Anterior cingulate cortex (tissue), 58 donors: ENCODE measurements around the gene CCR3.
A peak's percentile ranks its signal among the peaks of the same experiment; 100 is the strongest.
"Not testable (repeated sequence)": the region's sequence is repeated elsewhere in the genome, so short reads cannot be mapped to it uniquely, and the experiment has no call there.

Experiments
- DNase-seq, 58 donors: peaks; one replicate each; lab custom pipeline; 2025; lab: John Stamatoyannopoulos, UW

CCR3 gene

DNA sequence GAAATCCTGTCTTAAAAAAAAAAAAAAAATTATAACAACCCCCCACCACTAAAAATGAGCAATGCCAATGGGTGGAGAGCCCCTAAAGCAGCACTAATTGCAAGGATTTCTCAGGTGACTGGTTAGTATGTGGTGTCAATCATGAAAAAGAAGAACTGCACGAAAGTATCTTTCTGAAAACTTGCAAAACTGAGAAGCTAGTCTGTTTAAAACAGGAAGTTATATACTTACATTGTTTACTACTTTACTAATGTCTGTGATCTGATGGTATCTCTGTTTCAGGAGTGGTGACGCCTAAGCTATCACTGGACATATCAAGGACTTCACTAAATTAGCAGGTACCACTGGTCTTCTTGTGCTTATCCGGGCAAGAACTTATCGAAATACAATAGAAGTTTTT is at the start of gene CCR3:
Gene CCR3, plus strand, starts transcription at position 341 of the 400 bp plus-strand sequence. CDS start 22,699 bp downstream, outside the sequence.
- no peak for DNase-seq

GRCh38 chr3:46192939-46193338 is 49.3 kb upstream of the CCR3 start:
- DNase-seq = no peak

DNA sequence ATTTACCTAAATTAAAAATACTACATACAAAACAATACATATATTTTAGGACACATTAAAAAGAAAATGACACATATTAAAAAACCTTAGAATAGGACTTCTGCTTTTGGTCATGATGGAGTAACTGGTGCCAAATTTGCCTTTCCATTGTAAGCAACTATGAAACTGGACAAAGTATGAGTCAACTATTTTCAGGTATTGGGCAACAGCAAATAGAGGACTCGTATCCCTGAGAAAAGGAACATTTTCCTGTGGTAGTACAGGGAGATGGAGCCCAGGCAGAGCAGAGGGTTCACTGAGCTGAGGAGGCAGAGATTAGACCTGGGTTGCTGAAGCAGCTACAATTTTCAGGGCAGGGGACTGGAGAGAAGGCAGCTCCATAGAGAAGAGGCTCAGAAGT is 48.8 kb upstream of the CCR3 start:
- DNase-seq = no peak

DNA sequence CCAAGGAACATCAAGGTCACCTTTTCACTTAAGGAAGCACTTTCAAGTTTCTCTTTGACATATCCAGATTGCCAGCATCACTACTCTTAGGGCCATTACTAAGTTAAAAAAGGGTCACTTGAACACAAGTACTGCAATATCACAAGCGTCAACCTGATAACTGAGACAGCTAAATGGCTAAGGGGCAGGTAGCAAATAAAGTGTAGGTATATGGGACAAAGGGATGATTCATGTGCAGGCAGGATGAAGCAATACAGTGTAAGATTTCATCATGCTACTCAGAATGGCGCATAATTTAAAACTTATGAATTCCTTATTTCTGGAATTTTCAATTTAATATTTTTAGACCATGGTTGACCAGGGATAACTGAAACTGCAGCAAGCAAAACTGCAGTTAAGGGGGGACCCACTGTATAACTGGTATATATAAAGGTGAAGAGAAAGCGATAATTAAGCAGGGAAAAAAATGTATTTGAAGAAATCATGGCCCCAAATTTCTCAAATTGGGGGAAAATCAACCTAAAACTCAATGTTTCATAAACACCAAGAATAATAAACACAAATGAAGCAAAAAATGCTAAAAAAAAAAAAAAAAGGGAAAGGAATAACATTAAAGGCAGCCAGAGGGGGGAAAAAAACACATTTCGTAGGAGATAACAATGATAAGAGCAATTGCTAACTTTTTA is 47.2 kb upstream of the CCR3 start:
- no peak for DNase-seq

DNA sequence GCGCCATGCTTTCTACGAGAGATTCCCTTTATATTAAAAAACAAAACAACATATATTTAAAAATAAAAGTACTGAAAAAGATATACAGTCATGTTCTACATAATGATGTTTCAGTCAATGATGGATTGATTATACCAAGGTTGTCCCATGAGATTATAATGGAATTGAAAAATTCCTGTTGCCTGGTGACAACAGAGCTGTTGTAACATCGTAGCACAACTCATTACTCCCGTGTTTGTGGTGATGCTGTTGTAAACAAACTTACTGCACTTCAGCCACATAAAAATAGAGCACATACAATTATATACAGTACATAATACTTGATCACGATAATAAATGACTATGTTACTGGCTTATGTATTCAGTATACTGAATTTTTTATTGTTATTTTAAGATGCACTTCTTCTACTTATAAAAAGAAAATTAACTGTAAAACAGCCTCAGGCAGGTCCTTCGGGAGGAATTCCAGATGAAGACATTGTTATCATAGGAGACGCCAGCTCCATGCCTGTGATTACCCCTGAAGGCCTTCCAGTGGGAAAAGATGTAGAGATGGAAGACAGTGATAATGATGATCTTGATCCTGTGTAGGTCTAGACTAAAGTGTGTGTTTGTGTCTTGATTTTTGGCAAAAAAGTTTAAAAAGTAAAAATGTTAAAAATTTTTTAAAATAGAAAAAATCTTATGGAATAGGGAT is 45.9 kb upstream of the CCR3 start:
- DNase-seq = no peak

DNA sequence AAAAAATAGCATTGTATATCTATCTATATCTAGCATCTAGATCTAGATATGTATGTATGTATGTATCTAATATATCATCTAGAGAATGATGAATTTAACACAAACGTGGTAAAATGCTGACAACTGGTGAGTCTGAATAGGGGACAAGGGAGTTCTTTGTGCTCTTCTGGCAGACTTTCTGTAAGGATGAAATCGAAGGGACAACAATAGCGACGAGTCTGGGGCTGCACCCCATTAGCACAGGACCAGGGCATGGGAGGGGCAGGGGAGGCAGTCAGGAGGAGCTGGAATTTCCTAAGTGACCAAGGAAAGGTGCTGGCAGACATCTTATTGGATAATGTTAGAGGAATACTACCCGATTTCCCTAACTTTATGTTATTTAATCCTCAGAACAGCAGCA is 42.0 kb upstream of the CCR3 start:
- DNase-seq = peak in 2 of 58 donors; percentile 3 to 13

DNA sequence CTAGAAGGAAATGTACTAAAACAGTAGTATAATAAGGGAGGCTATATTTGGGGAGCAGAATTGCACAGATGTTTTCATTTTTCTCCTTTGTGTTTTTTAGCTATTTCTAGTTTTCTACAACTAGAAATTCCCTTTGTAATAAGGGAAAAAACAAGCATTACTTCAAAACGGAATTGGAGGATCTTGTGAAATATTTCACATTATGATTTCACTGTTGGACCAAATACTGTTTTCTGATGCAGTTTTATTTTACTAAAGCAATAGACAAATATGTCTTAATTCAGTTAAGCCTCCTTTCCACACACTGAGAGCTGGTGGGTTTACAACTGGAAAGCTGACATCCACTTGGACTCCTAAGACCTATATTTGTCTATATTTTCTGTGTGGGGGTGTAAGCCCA is 41.5 kb upstream of the CCR3 start:
- DNase-seq = no peak

DNA sequence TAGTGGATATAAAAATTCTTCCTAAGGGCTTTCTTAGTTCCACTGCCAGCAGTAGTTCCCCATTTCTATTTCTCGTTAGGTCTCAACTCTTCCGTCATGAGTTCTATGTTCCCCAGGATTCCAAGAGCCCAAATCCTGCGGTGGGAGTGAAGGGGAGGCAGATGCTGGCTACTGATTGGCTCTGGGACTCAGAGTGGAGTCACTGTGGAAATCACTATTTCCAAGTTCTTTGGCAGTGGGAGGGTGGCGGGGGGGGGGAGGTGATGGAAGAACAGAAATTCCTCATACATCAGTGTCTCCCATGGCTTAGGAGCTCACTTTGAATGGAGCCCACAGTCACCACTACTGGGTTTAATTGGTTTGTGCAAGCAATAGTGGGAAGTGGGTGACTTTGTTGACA is 39.7 kb upstream of the CCR3 start:
- no peak for DNase-seq

GRCh38 chr3:46203681-46204080 is 38.6 kb upstream of the CCR3 start:
- DNase-seq = no peak

DNA sequence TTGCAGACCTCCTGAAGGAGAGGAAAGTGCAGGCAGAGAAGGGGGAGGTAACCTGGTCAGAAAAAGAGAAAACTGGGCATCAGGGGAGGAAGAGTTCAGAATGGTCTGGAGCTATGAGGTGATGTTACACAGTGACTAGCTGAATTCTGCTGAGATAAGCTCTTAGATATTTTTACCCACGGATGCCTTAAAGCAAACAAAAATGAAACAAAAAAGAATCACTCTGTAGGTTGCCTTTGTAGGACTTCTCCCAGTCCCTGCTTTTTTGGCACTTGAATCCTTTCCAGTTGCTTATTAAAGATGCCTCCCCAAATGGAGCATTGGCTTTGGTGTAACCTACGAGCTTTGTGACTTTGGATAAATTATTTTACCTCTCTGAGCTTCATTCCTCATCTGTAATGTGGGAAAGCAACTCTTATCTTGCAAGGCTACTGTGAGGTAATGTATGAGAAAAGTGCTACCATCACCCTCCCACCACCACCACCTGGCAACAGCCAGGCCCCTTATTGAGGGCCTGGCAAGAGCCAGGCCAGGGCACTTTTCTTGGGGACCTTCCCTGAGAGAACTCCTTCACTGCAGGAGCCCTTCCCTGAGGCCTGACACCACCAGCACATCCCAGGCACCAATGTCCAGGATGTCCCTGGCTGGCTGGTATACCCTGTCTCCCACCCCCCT is 36.8 kb upstream of the CCR3 start:
- no peak for DNase-seq

GRCh38 chr3:46206282-46207015 is 35.8 kb upstream of the CCR3 start:
- DNase-seq = peak in 1 of 58 donors; percentile 17

DNA sequence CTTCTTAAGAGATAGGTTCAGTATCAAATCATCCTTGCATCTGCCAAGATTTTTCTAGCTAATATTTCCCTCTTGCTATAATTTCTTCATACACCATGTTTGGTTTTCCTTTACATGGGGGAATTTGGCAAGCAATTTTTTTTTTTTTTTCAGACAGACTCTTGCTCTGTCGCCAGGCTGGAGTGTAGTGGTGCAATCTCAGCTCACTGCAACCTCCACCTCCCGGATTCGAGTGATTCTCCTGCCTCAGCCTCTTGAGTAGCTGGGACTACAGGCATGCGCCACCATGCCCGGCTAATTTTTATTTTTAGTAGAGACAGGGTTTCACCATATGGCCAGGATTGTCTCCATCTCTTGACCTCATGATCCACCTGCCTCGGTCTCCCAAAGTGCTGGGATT is 34.7 kb upstream of the CCR3 start:
- DNase-seq = not testable (repeated sequence)

DNA sequence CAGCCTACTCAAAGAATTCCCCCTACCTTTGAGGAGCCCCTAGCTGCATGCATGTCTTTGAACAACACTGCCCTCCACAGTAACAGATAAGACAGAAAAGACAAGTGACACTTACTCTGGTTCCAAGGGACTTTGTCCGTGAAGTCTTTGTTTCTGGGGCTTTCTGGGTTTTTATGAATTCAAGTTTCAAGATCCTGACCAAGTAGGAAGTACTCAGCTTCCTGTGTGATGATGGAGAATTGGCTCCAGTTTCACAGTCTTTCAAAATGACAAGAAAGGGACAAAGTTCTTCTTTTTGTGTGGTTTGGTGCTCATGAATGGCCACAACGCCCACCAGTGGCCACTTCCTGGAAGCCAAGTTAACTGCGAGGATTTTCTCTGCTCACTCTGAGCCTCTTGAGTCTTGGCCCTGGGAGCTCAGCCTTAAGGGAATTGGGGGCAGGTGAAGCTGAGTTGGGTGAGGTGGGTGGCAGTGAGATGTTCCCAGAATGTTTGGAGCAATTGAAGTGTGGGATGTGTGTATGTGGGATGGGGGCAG is 34.0 kb upstream of the CCR3 start, which contains the start of gene CCR1:
Gene CCR1, minus strand, starts transcription at position 147 of the 538 bp plus-strand sequence. CDS start 4,000 bp downstream, outside the sequence.
- peak in 23 of 58 donors; percentile 3 to 72 (median 21) for DNase-seq

DNA sequence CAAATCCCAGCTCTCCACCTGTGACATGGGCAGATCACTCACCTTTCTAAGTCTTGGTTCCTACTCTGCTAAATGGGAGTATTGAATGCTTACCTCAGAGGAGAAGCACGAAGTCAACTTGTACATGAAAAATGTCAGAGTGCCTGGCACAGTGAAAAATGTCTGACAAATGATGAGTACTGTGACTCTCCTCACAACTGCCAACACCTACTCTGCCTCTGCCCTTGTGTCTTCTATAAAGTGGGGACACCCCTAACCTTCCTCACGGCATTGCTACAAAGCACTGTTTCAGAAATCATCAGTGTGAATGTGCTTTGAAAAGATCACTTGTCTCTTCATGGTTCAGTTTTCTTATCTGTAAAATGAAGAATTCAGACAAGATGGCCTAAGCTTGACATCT is 33.2 kb upstream of the CCR3 start:
- DNase-seq = no peak

DNA sequence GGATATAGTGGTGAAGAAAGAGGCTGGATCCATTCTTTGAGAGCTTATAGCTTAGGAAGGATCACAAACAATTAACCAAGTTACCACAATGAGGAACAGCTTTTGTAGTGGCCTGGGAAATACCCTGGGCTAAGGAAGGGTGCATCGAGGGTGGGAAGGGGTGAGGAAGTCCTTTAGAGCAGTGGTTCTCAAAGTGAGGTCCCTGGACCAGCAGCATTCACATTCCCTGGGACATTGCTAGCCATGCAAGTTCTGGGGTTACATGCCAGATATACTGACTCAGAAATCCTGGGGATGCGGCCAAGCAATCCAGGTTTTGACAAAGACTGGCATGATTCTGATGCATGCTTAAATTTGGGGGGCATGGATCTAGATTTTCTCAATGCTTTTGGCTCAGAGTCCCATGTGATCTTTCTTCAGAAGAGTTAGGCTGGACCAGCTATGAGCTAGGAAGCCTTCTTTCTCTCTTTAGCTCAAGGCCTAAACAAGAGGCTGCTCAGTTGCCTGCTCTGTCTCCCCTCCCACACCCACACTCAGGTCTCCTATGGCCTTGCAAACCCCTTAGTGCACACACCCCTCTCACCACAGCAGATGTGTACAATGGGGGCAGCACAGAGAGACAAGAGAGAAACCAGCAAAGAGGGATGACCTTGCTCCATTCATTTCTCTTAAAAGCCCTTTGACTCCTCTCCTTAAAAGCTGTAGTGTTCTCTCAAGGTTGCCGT is 32.4 kb upstream of the CCR3 start:
- DNase-seq = no peak

- DNase-seq = no peak
Observed at GRCh38 chr3:46212101-46212500, 30.2 kb upstream of the CCR3 start.

DNA sequence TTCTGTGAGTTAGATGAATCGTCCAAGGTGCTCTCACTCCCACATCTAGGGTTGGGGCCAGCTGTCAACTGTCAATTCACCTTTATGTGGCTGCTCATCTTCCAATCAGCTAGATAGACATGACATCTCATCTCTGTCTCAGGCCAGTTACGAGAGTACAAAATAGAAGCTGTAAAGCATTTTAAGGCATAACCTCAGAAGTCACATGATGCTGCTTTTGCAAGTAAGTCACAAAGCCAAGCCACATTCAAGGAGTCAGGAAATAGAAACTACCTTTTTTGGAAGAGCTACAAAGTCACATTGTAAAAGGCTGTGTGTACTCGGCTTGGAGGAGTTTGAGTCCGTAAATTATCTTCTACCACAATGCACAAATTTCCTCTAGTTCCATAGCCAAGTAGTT is 29.1 kb upstream of the CCR3 start:
- DNase-seq = no peak

GRCh38 chr3:46214751-46215352 is 27.4 kb upstream of the CCR3 start:
- DNase-seq = no peak

DNA sequence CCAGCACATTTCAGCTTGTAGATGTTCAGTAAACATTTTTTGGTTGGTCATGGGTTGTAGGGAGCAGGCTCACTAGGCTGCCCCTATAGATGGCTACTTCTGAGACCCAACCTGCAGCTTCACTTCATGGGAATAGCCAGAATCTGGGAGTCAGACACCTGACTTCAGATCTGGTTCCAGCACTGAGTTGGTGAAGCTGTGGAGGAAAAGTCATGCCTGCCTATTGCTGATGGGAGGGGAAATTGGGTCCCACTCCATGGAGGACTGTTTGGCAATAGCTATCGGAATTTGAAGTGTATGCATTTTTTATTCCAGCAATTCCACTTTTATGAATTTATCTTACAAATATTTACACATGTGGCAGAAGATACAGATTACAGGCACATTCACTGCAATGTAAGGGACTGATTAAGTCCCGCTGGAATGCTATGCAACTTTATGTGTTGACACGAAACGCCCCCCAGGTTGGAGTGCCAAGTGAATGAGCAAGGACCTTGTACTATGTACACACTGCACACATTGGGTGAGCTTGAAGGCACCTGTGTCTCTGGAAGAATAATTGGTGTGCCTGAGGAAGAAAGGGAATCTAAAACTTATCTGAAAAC is 26.3 kb upstream of the CCR3 start:
- DNase-seq = no peak
